OCI-LY1 (cell line): ENCODE results near the gene ROBO1.

ENCODE experiments used
- H2AFZ ChIP-seq: fragments of 200-600 bp; sonication (generic), shearing (Covaris generic); 2 replicates; pipeline ENCODE4 v1.6.0; 2014; ENCODE audit warnings: antibody characterized with exemption, mild to moderate bottlenecking, low read length
- H3F3A ChIP-seq: fragments of 200-600 bp; sonication (generic), shearing (Covaris generic); 2 replicates; pipeline ENCODE4 v1.6.0; 2014; ENCODE audit warnings: mild to moderate bottlenecking, antibody characterized with exemption, low read length, moderate library complexity; ENCODE audit not compliant: insufficient read depth
- H3K27ac ChIP-seq: fragments of 200-600 bp; sonication (generic); 2 replicates; pipeline ENCODE4 v1.5.1; 2014; ENCODE audit warnings: low read length, mixed run types, mild to moderate bottlenecking, low read depth; ENCODE audit not compliant: poor library complexity, severe bottlenecking
- H3K27me3 ChIP-seq: fragments of 200-600 bp; sonication (generic); 2 replicates; pipeline ENCODE4 v1.6.0; 2014; ENCODE audit warnings: antibody characterized with exemption, mild to moderate bottlenecking, low read length, moderate library complexity; ENCODE audit not compliant: insufficient read depth
- H3K36me3 ChIP-seq: fragments of 200-600 bp; sonication (generic); 2 replicates; pipeline ENCODE4 v1.6.1; 2014; ENCODE audit warnings: mild to moderate bottlenecking, antibody characterized with exemption, low read length, moderate library complexity, mixed read lengths; ENCODE audit not compliant: insufficient read depth
- H3K4me1 ChIP-seq: fragments of 200-600 bp; sonication (generic); 2 replicates; pipeline ENCODE4 v1.5.1; 2014; ENCODE audit warnings: mild to moderate bottlenecking, low read length, moderate library complexity; ENCODE audit not compliant: insufficient read depth, severe bottlenecking
- H3K4me2 ChIP-seq: fragments of 200-600 bp; sonication (generic), shearing (Covaris generic); 2 replicates; pipeline ENCODE4 v1.6.1; 2014; ENCODE audit warnings: low read length
- H3K4me3 ChIP-seq: fragments of 200-600 bp; sonication (generic); 2 replicates; pipeline ENCODE4 v1.5.1; 2014; ENCODE audit warnings: low read length, low read depth, mild to moderate bottlenecking, mixed read lengths; ENCODE audit not compliant: poor library complexity, severe bottlenecking
- H3K79me2 ChIP-seq: fragments of 200-600 bp; shearing (Covaris generic); 2 replicates; pipeline ENCODE4 v1.6.1; 2016; ENCODE audit warnings: mixed run types, low read length, mixed read lengths; ENCODE audit not compliant: insufficient read depth
- H3K9ac ChIP-seq: fragments of 200-600 bp; sonication (generic), shearing (Covaris generic); 2 replicates; pipeline ENCODE4 v1.6.1; 2014; ENCODE audit warnings: mild to moderate bottlenecking, low read length, mixed read lengths
- H3K9me2 ChIP-seq: fragments of 200-600 bp; sonication (generic), shearing (Covaris generic); 2 replicates; pipeline ENCODE4 v1.6.1; 2014; ENCODE audit warnings: low read depth, mild to moderate bottlenecking, low read length, mixed read lengths
- H3K9me3 ChIP-seq: fragments of 200-600 bp; shearing (Covaris generic); 2 replicates; pipeline ENCODE4 v1.6.1; 2014; ENCODE audit warnings: low read length, mixed read lengths
- H4K20me1 ChIP-seq: fragments of 200-600 bp; sonication (generic), shearing (Covaris generic); 2 replicates; pipeline ENCODE4 v1.6.0; 2016; ENCODE audit warnings: mild to moderate bottlenecking, low read length; ENCODE audit not compliant: insufficient read depth
- CTCF ChIP-seq: fragments of 200-600 bp; sonication (generic), shearing (Covaris generic); IDR thresholded peaks from 2 replicates; pipeline ENCODE4 v1.5.1; 2017; ENCODE audit warnings: mild to moderate bottlenecking, antibody characterized with exemption, low read length, moderate library complexity, mixed read lengths
- EZH2 ChIP-seq: fragments of 200-600 bp; sonication (generic), shearing (Covaris generic); IDR thresholded peaks from 2 replicates; pipeline ENCODE4 v1.8.0; 2017; ENCODE audit warnings: borderline replicate concordance, mixed run types, mild to moderate bottlenecking, antibody characterized with exemption, low read length, moderate library complexity, mixed read lengths

ROBO1 gene

GRCh38 chr3:78611278-78611677 is 1156.5 kb downstream of the ROBO1 start:
- Histone ChIP-seq H3K27me3 (no peaks in the 10 kb centered on the region), H3K9me3 (no peaks in the 10 kb centered on the region)

GRCh38 chr3:78610462-78611125 is 1157.2 kb downstream of the ROBO1 start:
- Histone ChIP-seq H4K20me1 (no peaks in the 10 kb centered on the region), H3K36me3 (no peaks in the 10 kb centered on the region), H3K9me2 (no peaks in the 10 kb centered on the region), H3K4me2 (no peak overlapping the region), H3K9me3 (no peaks in the 10 kb centered on the region), H3K27ac (no peak overlapping the region), H3K4me1 (no peaks in the 10 kb centered on the region), H3K79me2 (no peaks in the 10 kb centered on the region), H3K9ac (no peak overlapping the region), H3K4me3 (no peak overlapping the region), H3F3A (no peaks in the 10 kb centered on the region), H2AFZ (no peak overlapping the region), H3K27me3 (no peaks in the 10 kb centered on the region)
- TF ChIP-seq EZH2 (no peak), CTCF (no peak)

More at GRCh38 chr3:78611278-78611677, 1156.5 kb downstream of the ROBO1 start:
- H2AFZ ChIP-seq: no peak overlapping the region
- no peaks in the 10 kb centered on the region for H3K4me1 ChIP-seq
- no peak overlapping the region for H3K9ac ChIP-seq
- H3K27ac ChIP-seq: no peak overlapping the region
- H3K4me2 ChIP-seq: no peak overlapping the region
- TF ChIP-seq CTCF (no peak), EZH2 (no peak)
- no peaks in the 10 kb centered on the region for H3K36me3 ChIP-seq
- H3K9me2 ChIP-seq: no peaks in the 10 kb centered on the region
- H3K4me3 ChIP-seq: no peak overlapping the region
- no peaks in the 10 kb centered on the region for H3K79me2 ChIP-seq
- no peaks in the 10 kb centered on the region for H3F3A ChIP-seq
- no peaks in the 10 kb centered on the region for H4K20me1 ChIP-seq

- Histone ChIP-seq H3K36me3 (no peaks in the 10 kb centered on the region), H3F3A (no peaks in the 10 kb centered on the region)
- no peak for TF ChIP-seq EZH2
- TF ChIP-seq CTCF: no peak
These were observed 1161.0 kb downstream of the ROBO1 start for GRCh38 chr3:78606756-78607155.

More at GRCh38 chr3:78606756-78607155, 1161.0 kb downstream of the ROBO1 start:
- Histone ChIP-seq H3K9ac (no peak overlapping the region), H3K4me2 (no peak overlapping the region), H3K4me1 (no peaks in the 10 kb centered on the region), H3K27me3 (no peaks in the 10 kb centered on the region), H3K4me3 (no peak overlapping the region), H3K79me2 (no peaks in the 10 kb centered on the region), H3K9me2 (no peaks in the 10 kb centered on the region), H3K9me3 (no peaks in the 10 kb centered on the region), H3K27ac (no peak overlapping the region), H4K20me1 (no peaks in the 10 kb centered on the region), H2AFZ (no peak overlapping the region)
